WTC11 (cell line): ENCODE data around the gene XRCC2.

Experiments used
- CTCF ChIP-seq: fragments of 200-600 bp; IDR thresholded peaks from 2 replicates; pipeline ENCODE4 v1.8.0; 2022; ENCODE audit warnings: antibody characterized with exemption
- FOXJ3 ChIP-seq: sonication (generic); formaldehyde crosslinking; IDR thresholded peaks from 2 replicates; pipeline ENCODE4 v1.9.0; 2021; ENCODE audit warnings: missing genetic modification reagents, mild to moderate bottlenecking, borderline replicate concordance
- ZMAT4 ChIP-seq: fragments of 250-450 bp; sonication (Bioruptor Pico); IDR thresholded peaks from 2 replicates; pipeline ENCODE4 v1.9.0; 2021; ENCODE audit warnings: mild to moderate bottlenecking

GRCh38 chr7:152677808-152678670 lies 2.1 kb upstream of the XRCC2 start:
- TF ChIP-seq FOXJ3 (CRISPR knock-in tag) (no peak), CTCF (no peak), ZMAT4 (CRISPR knock-in tag) (no peak)
